NCI-H2081 (cell line): Measurements from ENCODE around the gene SLAMF7.

ENCODE experiments used
- DNase-seq, 2 experiments: peaks; one replicate each; lab custom pipeline; 2025; lab: John Stamatoyannopoulos, UW

The SLAMF7 gene

GRCh38 chr1:160745551-160745950 lies 6.5 kb downstream of the SLAMF7 start:
- no peak for DNase-seq

GRCh38 chr1:160746836-160747500 lies 7.9 kb downstream of the SLAMF7 start:
- no peak for DNase-seq

DNA sequence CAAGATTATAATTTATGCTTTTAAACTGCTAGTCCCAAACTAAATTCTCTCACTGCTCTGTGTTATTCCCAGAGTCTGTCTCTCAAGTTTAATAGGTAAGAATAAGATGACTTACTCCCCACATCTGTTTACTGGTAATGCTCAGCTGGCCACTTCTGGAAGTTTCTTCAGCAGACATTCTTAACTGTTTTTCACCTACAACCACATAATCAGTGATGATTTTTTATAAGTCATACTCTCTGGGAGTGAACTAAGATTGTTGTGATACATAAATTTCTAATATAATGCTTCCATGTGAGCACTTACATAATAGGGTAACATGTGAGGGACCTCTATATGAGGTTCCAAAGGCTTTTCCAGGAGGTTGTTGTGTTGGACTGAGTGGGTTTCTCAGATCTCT lies 8.7 kb downstream of the SLAMF7 start:
- no peak for DNase-seq

GRCh38 chr1:160748181-160748877 lies 9.3 kb downstream of the SLAMF7 start:
- no peak for DNase-seq

DNA sequence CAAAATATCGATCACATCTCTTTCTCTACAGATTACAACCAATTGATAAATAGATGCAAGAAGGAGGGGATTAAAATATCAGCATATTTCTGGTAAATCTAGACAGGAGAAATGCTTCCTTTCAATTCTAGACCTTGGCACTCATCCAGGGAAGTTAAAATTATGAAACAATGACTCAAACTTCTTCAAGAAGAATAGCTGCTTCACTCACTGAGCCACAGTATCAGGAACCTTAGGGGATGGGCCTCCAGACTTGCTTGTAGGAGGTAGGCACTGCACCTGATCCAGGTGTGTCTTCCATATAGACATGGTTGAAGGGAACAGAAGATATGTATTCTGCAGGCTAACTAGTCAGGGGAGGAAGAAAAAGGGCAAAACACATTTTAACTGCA lies 9.8 kb downstream of the SLAMF7 start:
- no peak for DNase-seq

GRCh38 chr1:160750608-160751007 lies 11.6 kb downstream of the SLAMF7 start:
- DNase-seq, result no peak

DNA sequence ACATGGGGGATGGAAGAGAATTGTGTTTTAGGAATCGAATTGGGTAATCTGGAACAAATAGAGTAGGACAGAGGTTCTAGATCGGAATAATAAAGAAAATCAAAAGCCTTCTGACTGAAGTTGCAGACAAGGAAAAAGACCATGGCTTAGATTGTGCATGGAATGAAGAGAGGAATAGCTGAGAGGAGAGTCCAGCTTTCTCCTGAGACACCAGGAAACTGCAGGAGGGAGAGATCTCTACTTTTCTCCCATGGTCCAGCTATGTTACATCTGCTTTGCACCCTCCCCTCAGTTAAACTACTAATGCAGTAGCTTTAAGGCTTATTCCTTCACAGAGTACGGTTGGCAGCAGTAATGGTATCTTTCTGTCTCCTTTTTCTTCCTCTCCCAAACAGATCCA lies 13.4 kb downstream of the SLAMF7 start:
- no peak for DNase-seq

DNA sequence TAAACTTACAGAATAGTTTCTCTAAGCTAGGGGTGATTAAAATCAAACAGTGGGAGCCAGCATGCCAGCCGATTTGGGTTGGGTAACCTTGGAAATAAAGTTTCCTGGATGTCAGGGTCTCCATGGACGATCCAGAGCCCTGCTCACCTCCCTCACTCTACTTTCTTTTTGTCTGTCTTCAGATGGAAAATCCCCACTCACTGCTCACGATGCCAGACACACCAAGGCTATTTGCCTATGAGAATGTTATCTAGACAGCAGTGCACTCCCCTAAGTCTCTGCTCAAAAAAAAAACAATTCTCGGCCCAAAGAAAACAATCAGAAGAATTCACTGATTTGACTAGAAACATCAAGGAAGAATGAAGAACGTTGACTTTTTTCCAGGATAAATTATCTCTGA lies 13.9 kb downstream of the SLAMF7 start:
- no peak for DNase-seq

GRCh38 chr1:160753594-160753993 lies 14.5 kb downstream of the SLAMF7 start:
- no peak for DNase-seq

GRCh38 chr1:160755461-160755860 lies 16.4 kb downstream of the SLAMF7 start:
- no peak for DNase-seq

DNA sequence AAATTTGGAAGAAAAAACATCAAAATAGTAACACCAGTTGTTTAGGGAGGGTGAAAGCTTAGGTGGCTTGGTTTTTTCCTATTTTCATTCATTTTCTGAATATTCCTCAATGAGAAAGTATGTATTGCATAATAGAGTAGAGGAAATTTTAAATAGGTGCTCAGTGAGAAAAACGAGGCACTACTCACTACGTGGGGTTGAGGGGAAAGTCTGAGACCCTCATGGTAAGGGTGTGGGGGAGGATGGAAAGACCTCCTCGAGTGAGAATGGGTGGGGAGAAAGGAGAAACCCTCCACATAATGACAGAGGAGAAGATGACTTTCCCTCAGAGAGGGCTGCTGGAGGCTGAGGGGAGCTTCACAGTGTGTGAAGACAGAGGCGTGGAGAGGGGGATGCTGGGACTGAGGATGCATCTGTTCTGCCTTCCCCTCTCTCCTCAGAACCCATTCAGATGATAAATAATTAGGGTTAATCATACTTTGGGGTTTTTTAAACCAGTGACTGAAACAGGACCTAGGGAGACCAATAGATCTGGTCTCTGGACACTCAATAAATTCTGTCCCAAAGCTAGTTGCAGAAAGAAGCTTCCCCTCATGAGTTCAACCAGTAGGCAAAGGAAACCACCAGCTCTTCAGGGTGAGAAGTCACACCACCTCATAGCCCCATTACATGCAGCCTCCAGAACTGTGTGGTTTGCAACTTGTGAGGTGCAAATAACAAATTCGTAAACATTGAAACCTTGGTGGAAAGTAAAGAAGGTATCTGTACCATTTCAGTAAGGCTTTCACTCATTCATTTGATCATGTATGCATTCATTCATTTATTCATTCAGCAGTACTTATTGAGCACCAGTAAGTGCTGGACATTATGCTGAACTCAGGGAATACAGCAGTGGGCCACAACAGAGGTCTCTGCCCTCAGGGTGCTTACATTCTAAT lies 17.1 kb downstream of the SLAMF7 start:
- DNase-seq, result no peak

- no peak for DNase-seq
These were observed 17.8 kb downstream of the SLAMF7 start for GRCh38 chr1:160756849-160757201.

DNA sequence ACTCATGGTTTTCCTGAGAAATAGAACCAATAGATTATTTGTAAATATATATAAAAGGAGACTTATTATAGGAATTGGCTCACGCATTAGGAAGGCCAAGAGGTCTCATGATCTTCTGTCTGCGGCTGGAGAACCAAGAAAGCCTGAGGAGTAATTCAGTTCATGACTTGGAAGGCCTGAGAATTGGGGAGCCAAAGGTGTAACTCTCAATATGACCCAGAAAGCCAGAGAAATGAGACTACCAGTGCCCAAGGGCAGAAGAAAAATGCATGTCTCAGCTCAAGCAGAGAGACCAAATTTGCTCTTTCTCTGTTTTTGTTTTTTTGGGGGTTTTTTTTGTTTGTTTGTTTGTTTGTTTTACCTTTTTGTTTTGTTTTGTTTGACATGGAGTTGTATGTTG lies 19.5 kb downstream of the SLAMF7 start:
- DNase-seq, result no peak

DNA sequence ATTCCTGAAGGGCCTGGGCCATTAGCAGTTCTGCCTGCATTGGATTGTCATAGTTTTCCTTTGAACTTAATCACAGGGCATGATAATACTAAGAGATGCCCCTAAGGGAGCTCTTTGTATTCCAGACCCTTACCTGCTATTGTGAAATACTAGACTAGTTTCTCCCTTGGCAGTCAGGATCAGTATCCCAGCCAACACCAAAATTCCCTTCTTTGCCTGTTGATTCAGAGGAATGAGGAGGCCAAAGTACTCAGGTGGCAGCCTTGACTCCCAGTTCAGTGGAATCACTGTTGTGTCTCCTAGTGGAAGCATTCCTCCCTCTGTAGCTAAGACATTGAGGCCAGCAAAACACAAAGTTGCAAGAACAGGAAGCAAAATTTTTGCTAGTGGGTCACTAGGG lies 20.7 kb downstream of the SLAMF7 start:
- DNase-seq, result no peak

DNA sequence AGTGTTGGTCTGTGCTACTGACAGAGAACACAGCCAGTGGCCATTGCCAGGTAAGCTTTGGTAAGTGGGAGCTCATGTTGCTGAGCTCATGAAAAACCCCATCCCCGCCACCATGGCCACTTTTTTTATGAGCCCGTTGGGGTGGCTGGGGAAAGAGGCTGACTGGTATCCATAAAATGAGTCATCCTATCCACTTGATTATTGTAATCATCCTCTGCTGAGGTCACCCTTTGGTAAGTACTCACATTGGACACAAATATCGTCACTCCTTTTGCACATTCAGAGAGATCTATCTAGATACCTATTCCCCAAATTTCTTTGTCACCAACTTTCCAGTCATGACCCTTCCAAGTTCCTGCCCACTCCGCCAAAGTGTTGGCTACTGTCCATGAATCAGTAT lies 22.0 kb downstream of the SLAMF7 start:
- no peak for DNase-seq

DNA sequence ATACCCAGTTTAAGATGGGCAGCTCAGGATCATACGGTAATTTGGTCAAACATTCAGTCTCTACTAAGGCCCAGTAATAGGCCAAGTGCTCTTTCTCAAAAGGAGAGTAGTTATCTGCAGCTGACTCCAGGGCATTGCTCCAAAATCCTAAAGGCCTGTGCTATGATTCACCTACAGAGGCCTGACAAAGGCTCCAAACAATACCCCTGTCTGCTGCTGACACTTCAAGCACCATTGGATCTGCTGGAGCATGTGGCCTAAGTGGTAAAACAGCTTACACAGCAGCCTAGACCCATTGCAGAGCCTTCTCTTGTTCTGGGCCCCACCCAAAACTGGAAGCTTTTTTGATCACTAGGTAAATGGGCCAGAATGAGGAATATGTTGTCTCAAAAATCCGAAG lies 22.8 kb downstream of the SLAMF7 start:
- no peak for DNase-seq

- no peak for DNase-seq
These were observed 24.9 kb downstream of the SLAMF7 start for GRCh38 chr1:160763993-160764392.

- no peak for DNase-seq
These were observed 28.6 kb downstream of the SLAMF7 start for GRCh38 chr1:160767395-160768294.

DNA sequence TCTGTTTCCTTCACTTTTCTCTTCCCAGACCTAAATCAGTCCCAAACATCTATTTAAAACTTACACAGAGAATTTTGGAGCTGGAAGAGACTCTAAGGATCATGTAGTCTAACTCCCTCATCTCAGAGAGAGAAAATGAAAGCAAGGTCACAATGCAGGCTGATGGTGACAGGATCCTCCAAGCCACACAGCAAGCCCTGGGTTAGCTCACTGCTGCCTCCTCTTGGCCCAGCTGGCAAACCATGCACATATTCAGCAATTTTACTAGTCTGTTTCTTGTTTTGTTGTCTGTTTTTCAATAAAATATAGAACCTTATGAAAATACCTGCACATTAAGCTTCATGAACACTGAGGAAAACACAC lies 29.2 kb downstream of the SLAMF7 start:
- DNase-seq, result no peak

GRCh38 chr1:160772331-160772730 lies 33.3 kb downstream of the SLAMF7 start:
- DNase-seq, result no peak

DNA sequence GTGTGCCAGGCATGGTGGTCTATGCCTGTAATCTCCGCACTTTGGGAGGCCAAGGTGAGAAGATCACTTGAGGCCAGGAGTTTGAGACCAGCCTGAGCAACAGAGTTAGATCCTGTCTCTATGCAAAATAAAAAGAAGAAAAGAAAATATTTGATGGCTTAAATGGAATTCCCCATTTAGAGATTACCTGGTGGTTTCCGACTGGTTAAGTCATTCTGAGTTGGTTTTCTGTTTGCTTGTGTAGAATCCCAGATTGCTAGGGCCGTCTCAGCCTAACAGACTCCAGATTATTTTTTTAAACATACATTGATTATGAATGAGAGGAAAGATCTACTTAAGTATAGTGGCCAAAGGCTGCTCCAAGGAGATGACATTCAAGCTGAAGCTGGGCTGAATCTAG lies 34.0 kb downstream of the SLAMF7 start:
- DNase-seq, result no peak
